Peyer's patch (tissue), 4 donors: ENCODE data around the gene ANTXR1.

Source experiments
- POLR2A ChIP-seq, 2 donors: fragments of 450-650 bp; IDR thresholded peaks; one replicate each; pipeline ENCODE4 v1.5.1; 2017; ENCODE audit warnings: antibody characterized with exemption in 2 of 2, mild to moderate bottlenecking in 2 of 2, moderate library complexity in 2 of 2
- TF ChIP-seq, protein P1 (sequence below), 6 experiments: fragments of 450-650 bp in 4 of 6; fragments of 200-600 bp in 2 of 6; sonication (generic) in 1 of 6; IDR thresholded peaks; one replicate each; pipeline ENCODE4 v1.5.1; 2017 to 2019; ENCODE audit warnings: antibody characterized with exemption in 6 of 6, mild to moderate bottlenecking in 3 of 6, moderate library complexity in 1 of 6

- TF ChIP-seq, protein P1, sequence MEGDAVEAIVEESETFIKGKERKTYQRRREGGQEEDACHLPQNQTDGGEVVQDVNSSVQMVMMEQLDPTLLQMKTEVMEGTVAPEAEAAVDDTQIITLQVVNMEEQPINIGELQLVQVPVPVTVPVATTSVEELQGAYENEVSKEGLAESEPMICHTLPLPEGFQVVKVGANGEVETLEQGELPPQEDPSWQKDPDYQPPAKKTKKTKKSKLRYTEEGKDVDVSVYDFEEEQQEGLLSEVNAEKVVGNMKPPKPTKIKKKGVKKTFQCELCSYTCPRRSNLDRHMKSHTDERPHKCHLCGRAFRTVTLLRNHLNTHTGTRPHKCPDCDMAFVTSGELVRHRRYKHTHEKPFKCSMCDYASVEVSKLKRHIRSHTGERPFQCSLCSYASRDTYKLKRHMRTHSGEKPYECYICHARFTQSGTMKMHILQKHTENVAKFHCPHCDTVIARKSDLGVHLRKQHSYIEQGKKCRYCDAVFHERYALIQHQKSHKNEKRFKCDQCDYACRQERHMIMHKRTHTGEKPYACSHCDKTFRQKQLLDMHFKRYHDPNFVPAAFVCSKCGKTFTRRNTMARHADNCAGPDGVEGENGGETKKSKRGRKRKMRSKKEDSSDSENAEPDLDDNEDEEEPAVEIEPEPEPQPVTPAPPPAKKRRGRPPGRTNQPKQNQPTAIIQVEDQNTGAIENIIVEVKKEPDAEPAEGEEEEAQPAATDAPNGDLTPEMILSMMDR (IDR thresholded peaks at IDR 0.05): no peak
- TF ChIP-seq POLR2A (IDR thresholded peaks at IDR 0.05): no peak
Measured at GRCh38 chr2:69082430-69082997, 69.5 kb downstream of the ANTXR1 start.
